Progenitor cell of endocrine pancreas (in vitro differentiated cells): Measurements from ENCODE around the gene NAB2. TPM values are rescaled to one million over a fixed set of nuclear protein-coding genes. Genes with fewer than 3 reads are reported as not detected.
A peak's percentile ranks its signal among the peaks of the same experiment; 100 is the strongest.

Source experiments
- DNase-seq: peaks from one replicate; pipeline ENCODE4 v3.0.0; 2021; ENCODE audit warnings: low spot score; ENCODE audit not compliant: unreplicated experiment
- H3K27ac Mint-ChIP-seq: 2 replicates; pipeline ENCODE4 v1.8.0; 2021; ENCODE audit warnings: mild to moderate bottlenecking, moderate library complexity, mixed read lengths
- H3K27me3 Mint-ChIP-seq: 2 replicates; pipeline ENCODE4 v1.8.0; 2021; ENCODE audit warnings: mixed read lengths
- H3K36me3 Mint-ChIP-seq: 2 replicates; pipeline ENCODE4 v1.8.0; 2022; ENCODE audit warnings: mixed read lengths; ENCODE audit not compliant: insufficient read depth
- H3K4me1 Mint-ChIP-seq: 2 replicates; pipeline ENCODE4 v1.8.0; 2021; ENCODE audit warnings: low read depth, mixed read lengths
- H3K4me3 Mint-ChIP-seq: 2 replicates; pipeline ENCODE4 v1.8.0; 2021; ENCODE audit warnings: low read depth, mild to moderate bottlenecking, moderate library complexity, mixed read lengths
- H3K9me3 Mint-ChIP-seq: 2 replicates; pipeline ENCODE4 v1.8.0; 2021; ENCODE audit warnings: low read depth, mixed read lengths
- total RNA-seq: library from RNA; stranded (reverse); gene quantifications from 2 replicates; pipeline ENCODE4 v1.2.1, GENCODE V29; 2021
- TF ChIP-seq, protein P1 (sequence below): fragments of 200-600 bp; sonication (generic); IDR thresholded peaks from one replicate; pipeline ENCODE4 v1.5.0; 2021; ENCODE audit warnings: antibody characterized with exemption, mild to moderate bottlenecking; ENCODE audit not compliant: unreplicated experiment

The NAB2 gene
- total RNA-seq, 1 donor from 2014 or later, result 13.8 TPM

DNA sequence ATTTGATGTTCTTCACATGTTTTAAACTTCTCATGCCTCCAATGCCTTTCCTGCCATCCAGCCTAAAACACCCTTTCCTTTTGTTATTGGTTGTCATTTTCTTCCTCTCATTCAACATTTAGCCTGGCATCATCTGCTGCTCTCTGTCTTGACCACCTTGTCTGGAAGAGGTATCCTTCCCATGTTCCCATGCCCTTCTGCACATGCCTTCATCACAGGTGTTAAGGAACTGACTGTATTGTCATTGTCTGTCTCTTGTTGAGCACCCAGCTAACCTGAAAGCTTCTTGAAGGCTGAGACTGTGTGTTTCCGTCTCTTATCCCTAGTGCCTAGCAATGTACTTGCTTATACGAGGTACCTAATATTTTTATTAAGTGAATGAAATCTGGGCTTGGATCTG is 34.9 kb downstream of the NAB2 start:
- no peaks in the 10 kb centered on the region for H3K36me3 Mint-ChIP-seq
- no peak for DNase-seq
- peaks cover 23% of the 10 kb centered on the region for H3K27me3 Mint-ChIP-seq
- H3K9me3 Mint-ChIP-seq, result no peaks in the 10 kb centered on the region
- TF ChIP-seq, protein P1, sequence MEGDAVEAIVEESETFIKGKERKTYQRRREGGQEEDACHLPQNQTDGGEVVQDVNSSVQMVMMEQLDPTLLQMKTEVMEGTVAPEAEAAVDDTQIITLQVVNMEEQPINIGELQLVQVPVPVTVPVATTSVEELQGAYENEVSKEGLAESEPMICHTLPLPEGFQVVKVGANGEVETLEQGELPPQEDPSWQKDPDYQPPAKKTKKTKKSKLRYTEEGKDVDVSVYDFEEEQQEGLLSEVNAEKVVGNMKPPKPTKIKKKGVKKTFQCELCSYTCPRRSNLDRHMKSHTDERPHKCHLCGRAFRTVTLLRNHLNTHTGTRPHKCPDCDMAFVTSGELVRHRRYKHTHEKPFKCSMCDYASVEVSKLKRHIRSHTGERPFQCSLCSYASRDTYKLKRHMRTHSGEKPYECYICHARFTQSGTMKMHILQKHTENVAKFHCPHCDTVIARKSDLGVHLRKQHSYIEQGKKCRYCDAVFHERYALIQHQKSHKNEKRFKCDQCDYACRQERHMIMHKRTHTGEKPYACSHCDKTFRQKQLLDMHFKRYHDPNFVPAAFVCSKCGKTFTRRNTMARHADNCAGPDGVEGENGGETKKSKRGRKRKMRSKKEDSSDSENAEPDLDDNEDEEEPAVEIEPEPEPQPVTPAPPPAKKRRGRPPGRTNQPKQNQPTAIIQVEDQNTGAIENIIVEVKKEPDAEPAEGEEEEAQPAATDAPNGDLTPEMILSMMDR, result no peak
- no peak overlapping the region for H3K27ac Mint-ChIP-seq
- H3K4me1 Mint-ChIP-seq, result peaks cover 8% of the 10 kb centered on the region
- H3K4me3 Mint-ChIP-seq, result no peak overlapping the region

DNA sequence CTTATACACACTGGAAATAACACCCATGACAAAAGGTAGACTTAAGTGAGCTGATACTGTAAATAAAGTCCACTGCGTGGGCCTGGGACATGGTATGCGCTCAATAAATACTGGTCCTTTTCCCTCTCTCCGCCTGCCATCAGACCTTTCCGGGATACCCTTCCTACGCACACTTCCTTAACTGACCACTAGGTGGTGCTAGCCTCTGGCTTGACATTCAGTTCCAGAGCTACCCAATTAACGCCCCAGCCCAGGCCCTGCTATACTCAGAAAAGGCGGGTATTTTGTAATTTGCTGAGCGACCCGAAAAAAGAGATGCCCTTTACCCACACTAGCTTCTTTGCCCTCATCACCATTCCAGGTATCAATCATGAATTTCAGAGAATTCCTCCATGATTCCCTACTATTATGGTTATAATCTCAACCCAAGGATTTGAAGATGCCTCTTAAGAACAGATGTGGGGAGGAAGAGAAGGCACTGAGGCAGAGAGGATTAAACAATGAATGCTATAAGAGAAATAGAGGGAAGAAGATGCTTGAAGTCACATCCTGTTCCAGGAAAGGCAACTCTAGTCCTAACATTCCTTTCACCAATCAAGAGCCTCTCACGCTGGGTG is 35.5 kb downstream of the NAB2 start:
- DNase-seq, result peak; percentile 65
- Mint-ChIP-seq H3K27me3 (peaks cover 18% of the 10 kb centered on the region), H3K27ac (no peak overlapping the region), H3K9me3 (no peaks in the 10 kb centered on the region), H3K4me1 (peaks cover 8% of the 10 kb centered on the region), H3K4me3 (no peak overlapping the region), H3K36me3 (no peaks in the 10 kb centered on the region)
- TF ChIP-seq, protein P1, result peak; percentile 94

DNA sequence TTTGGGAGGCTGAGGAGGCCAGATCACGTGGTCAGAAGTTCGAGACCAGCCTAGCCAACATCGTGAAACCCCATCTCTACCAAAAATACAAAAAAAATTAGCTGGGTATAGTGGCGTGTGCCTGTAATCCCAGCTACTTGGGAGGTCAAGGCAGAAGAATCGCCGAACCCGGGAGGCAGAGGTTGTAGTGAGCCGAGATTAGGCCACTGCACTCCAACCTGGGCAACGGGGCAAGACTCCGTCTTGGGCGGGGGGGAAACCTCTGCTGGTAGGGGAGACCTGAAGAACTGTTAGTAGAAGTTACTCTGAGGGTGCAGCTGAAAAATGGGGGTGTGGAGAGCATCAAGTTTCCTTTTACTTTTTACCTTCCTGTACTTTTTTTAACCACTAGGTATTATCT is 37.1 kb downstream of the NAB2 start:
- Mint-ChIP-seq H3K4me1 (peaks cover 21% of the 10 kb centered on the region), H3K9me3 (no peaks in the 10 kb centered on the region), H3K27me3 (peaks cover 18% of the 10 kb centered on the region), H3K4me3 (no peak overlapping the region), H3K27ac (no peak overlapping the region), H3K36me3 (no peaks in the 10 kb centered on the region)
- TF ChIP-seq, protein P1, result no peak
- no peak for DNase-seq

DNA sequence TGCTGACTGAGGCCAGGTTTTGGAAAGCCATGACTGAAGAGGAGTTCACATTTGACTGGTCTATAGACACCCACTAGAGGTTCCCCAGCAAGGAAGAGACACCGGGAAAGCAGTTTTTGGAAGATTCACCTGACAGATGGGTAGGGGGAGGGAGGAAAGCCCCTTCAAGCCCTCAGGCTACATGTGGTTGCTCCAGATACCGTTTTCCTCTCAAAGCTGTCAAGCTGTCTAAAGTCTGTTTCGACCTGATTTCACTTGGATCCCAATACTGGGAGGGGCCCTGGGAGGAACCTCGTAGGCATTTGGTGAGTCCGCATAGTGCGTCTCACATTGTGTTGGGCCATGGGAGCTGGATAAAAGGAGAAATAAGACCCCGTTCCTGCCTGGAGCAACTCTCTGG is 37.6 kb downstream of the NAB2 start:
- no peaks in the 10 kb centered on the region for H3K36me3 Mint-ChIP-seq
- peak overlapping the region; percentile 38 for H3K4me3 Mint-ChIP-seq
- peaks cover 18% of the 10 kb centered on the region for H3K27me3 Mint-ChIP-seq
- peaks cover 25% of the 10 kb centered on the region for H3K4me1 Mint-ChIP-seq
- no peaks in the 10 kb centered on the region for H3K9me3 Mint-ChIP-seq
- DNase-seq, result no peak
- TF ChIP-seq, protein P1, result no peak
- H3K27ac Mint-ChIP-seq, result peak overlapping the region; percentile 98

DNA sequence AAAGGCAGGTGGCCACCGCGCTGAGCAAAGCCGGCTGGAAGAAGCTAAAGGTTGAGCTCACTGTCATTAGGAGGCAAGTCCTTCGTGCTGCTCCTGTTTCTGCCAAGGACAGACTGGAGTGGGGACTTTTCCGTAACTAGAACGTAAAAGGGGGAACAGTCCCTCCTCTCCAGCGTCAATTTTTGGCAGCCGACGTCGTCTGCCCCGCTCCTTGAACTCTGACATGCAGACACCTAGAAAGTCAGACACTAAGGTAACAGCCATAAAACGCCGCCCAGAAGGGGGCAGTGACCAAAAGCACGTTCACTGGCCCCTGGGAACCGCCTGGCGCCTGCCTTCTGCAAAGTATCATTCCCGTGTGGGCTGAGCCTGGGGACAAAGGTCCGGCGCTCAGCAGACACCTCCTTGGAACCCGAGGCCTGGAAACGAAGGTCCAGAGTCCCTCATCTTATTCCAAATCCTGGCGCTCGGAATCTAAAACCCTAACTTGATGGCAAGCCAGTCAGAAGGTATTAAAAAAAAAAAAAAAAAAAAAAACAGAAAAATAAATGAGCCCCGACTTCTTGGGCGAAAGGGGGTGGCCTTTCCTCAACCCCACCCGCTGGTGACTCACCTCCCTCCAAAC is 38.3 kb downstream of the NAB2 start:
- H3K36me3 Mint-ChIP-seq, result no peaks in the 10 kb centered on the region
- H3K27ac Mint-ChIP-seq, result peak overlapping the region; percentile 98
- H3K4me3 Mint-ChIP-seq, result peak overlapping the region; percentile 89
- H3K4me1 Mint-ChIP-seq, result peaks cover 29% of the 10 kb centered on the region
- no peaks in the 10 kb centered on the region for H3K9me3 Mint-ChIP-seq
- TF ChIP-seq, protein P1, result peak; percentile 49
- peaks cover 21% of the 10 kb centered on the region for H3K27me3 Mint-ChIP-seq
- DNase-seq, result peak; percentile 69
